ENCODE measurements around the gene GOT2.
A peak's percentile ranks its signal among the peaks of the same experiment; 100 is the strongest.

GRCh38 chr16:58678716-58679115 lies 55.4 kb downstream of the GOT2 start:
- peak in 1 of 2 donors; percentile 17 for TF ChIP-seq CTCF (IDR thresholded peaks at IDR 0.05; ENCODE audit: extremely low read depth in 1 of 2, insufficient read depth in 1 of 2, low read depth in 1 of 2, low read length in 2 of 2)
- no peak for TF ChIP-seq EZH2 (IDR thresholded peaks at IDR 0.05; ENCODE audit: borderline replicate concordance, low read depth, low read length, severe bottlenecking)
- TF ChIP-seq POLR2A (IDR thresholded peaks at IDR 0.05; ENCODE audit: low read depth, low read length): no peak
- no peak for TF ChIP-seq POLR2AphosphoS5 (IDR thresholded peaks at IDR 0.05; ENCODE audit: insufficient read depth, low read depth, low read length)
- TF ChIP-seq MAX (IDR thresholded peaks at IDR 0.05; ENCODE audit: insufficient read depth, insufficient read length): no peak
- TF ChIP-seq JUN (IDR thresholded peaks at IDR 0.05; ENCODE audit: borderline replicate concordance, insufficient read depth, insufficient read length, low read depth): no peak
- no peak for TF ChIP-seq GATA2 (IDR thresholded peaks at IDR 0.05; ENCODE audit: insufficient read depth, insufficient read length, low read depth, low read length)
- TF ChIP-seq MYC (IDR thresholded peaks at IDR 0.05; ENCODE audit: low read depth, low read length): no peak

Data from endothelial cell of umbilical vein (primary cell).